ENCODE measurements around the gene TBC1D9.

Gene TBC1D9

DNA sequence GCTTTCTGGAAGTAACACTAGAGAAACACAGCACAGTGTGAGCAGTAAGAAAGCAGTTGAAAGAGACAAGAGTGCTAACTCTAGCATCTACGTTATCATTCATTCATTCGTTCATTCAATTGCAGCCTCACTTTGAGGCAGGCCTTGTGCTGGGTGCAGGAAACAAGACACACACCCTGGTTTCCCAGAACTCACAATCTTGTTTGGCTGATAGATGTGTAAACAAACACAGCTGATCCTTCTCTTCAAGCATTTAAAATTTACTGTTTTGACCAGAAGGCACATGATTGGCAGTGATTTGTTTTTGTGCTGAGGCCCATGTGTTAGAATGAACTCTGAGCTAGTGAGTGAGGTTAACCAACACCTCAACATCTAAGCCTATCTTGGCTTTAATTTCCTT is 20.4 kb upstream of the TBC1D9 start:
- Histone ChIP-seq H3K4me3 (ENCODE audit: low read length, poor library complexity, severe bottlenecking) (no peak overlapping the region), H4K20me1 (ENCODE audit: insufficient read depth, low read length, poor library complexity, severe bottlenecking) (no peaks in the 10 kb centered on the region), H3K27me3 (ENCODE audit: insufficient read depth, low read length, poor library complexity, severe bottlenecking) (no peaks in the 10 kb centered on the region), H3K9me3 (ENCODE audit: insufficient read depth, low read depth, low read length) (no peaks in the 10 kb centered on the region), H3F3A (ENCODE audit: low read depth) (no peaks in the 10 kb centered on the region; the same call in 1 of the 2 replicates), H3K4me2 (ENCODE audit: low read depth, low read length, poor library complexity, severe bottlenecking) (no peak overlapping the region), H3K9ac (ENCODE audit: low read depth, low read length, poor library complexity, severe bottlenecking) (no peak overlapping the region), H2AFZ (ENCODE audit: low read length) (no peak overlapping the region), H3K36me3 (ENCODE audit: insufficient read depth, low read length) (no peaks in the 10 kb centered on the region), H3K4me1 (ENCODE audit: insufficient read depth, low read length, poor library complexity, severe bottlenecking) (no peaks in the 10 kb centered on the region), H3K9me2 (replicated peaks; ENCODE audit: low read depth, low read length) (no peaks in the 10 kb centered on the region), H3K79me2 (ENCODE audit: insufficient read depth, low read length) (no peaks in the 10 kb centered on the region)
- TF ChIP-seq EZH2phosphoT487 (IDR thresholded peaks at IDR 0.05; ENCODE audit: borderline replicate concordance), result no peak
- TF ChIP-seq, protein P1, sequence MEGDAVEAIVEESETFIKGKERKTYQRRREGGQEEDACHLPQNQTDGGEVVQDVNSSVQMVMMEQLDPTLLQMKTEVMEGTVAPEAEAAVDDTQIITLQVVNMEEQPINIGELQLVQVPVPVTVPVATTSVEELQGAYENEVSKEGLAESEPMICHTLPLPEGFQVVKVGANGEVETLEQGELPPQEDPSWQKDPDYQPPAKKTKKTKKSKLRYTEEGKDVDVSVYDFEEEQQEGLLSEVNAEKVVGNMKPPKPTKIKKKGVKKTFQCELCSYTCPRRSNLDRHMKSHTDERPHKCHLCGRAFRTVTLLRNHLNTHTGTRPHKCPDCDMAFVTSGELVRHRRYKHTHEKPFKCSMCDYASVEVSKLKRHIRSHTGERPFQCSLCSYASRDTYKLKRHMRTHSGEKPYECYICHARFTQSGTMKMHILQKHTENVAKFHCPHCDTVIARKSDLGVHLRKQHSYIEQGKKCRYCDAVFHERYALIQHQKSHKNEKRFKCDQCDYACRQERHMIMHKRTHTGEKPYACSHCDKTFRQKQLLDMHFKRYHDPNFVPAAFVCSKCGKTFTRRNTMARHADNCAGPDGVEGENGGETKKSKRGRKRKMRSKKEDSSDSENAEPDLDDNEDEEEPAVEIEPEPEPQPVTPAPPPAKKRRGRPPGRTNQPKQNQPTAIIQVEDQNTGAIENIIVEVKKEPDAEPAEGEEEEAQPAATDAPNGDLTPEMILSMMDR (conservative IDR thresholded peaks at IDR 0.05; ENCODE audit: low read length), result no peak

DNA sequence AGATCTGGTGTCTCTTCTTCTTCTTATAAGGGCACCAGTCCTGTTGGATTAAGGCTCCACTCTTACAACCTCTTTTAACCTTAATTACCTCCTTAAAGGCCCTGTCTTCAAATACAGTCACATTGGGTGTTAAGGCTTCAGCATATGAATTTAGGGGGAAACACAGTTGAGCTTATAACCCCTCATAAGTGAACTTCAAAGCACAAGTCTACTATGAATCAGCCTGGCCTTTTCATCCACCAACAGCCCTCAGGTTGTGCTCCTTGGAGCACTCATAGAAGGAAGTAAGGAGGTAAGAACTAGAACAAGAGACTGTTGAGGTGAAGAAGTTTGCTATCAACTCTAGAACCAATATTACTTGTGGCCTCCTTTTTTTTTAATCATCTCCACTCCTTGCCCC is 18.8 kb upstream of the TBC1D9 start:
- Histone ChIP-seq H3K4me1 (ENCODE audit: insufficient read depth, low read length, poor library complexity, severe bottlenecking) (no peaks in the 10 kb centered on the region), H2AFZ (ENCODE audit: low read length) (no peak overlapping the region), H4K20me1 (ENCODE audit: insufficient read depth, low read length, poor library complexity, severe bottlenecking) (no peaks in the 10 kb centered on the region), H3F3A (ENCODE audit: low read depth) (no peaks in the 10 kb centered on the region), H3K9me2 (replicated peaks; ENCODE audit: low read depth, low read length) (no peaks in the 10 kb centered on the region), H3K79me2 (ENCODE audit: insufficient read depth, low read length) (no peaks in the 10 kb centered on the region), H3K4me2 (ENCODE audit: low read depth, low read length, poor library complexity, severe bottlenecking) (no peak overlapping the region), H3K9ac (ENCODE audit: low read depth, low read length, poor library complexity, severe bottlenecking) (no peak overlapping the region), H3K9me3 (ENCODE audit: insufficient read depth, low read depth, low read length) (no peaks in the 10 kb centered on the region), H3K36me3 (ENCODE audit: insufficient read depth, low read length) (no peaks in the 10 kb centered on the region), H3K27me3 (ENCODE audit: insufficient read depth, low read length, poor library complexity, severe bottlenecking) (no peaks in the 10 kb centered on the region), H3K4me3 (ENCODE audit: low read length, poor library complexity, severe bottlenecking) (no peak overlapping the region)
- TF ChIP-seq EZH2phosphoT487 (IDR thresholded peaks at IDR 0.05; ENCODE audit: borderline replicate concordance), result no peak
- TF ChIP-seq, protein P1 (conservative IDR thresholded peaks at IDR 0.05; ENCODE audit: low read length), result no peak

DNA sequence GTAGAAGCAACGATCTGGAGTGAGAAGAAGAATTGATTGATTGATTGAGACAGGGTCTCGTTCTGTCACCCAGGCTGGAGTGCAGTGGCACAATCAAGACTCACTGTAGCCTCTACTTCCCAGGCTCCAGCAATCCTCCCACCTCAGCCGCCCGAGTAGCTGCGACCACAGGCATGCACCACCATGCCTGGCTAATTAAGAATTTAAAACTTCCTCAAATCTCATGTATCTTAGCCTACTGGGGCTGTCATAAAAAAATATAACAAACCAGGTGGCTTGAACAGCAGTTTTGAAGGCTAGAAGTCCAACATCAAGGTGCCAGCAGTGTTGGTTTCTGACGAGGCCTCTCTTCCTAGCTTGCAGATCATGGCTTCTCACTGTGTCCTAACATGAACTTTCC is 18.3 kb upstream of the TBC1D9 start:
- no peak overlapping the region for H3K4me3 ChIP-seq (ENCODE audit: low read length, poor library complexity, severe bottlenecking)
- H3K36me3 ChIP-seq (ENCODE audit: insufficient read depth, low read length), result no peaks in the 10 kb centered on the region
- H3K4me2 ChIP-seq (ENCODE audit: low read depth, low read length, poor library complexity, severe bottlenecking), result no peak overlapping the region
- TF ChIP-seq, protein P1 (conservative IDR thresholded peaks at IDR 0.05; ENCODE audit: low read length), result no peak
- no peak for TF ChIP-seq EZH2phosphoT487 (IDR thresholded peaks at IDR 0.05; ENCODE audit: borderline replicate concordance)
- no peaks in the 10 kb centered on the region for H3K27me3 ChIP-seq (ENCODE audit: insufficient read depth, low read length, poor library complexity, severe bottlenecking)
- H4K20me1 ChIP-seq (ENCODE audit: insufficient read depth, low read length, poor library complexity, severe bottlenecking), result no peaks in the 10 kb centered on the region
- H3K79me2 ChIP-seq (ENCODE audit: insufficient read depth, low read length), result no peaks in the 10 kb centered on the region
- H2AFZ ChIP-seq (ENCODE audit: low read length), result no peak overlapping the region
- no peaks in the 10 kb centered on the region for H3F3A ChIP-seq (ENCODE audit: low read depth)
- no peak overlapping the region for H3K9ac ChIP-seq (ENCODE audit: low read depth, low read length, poor library complexity, severe bottlenecking)
- no peaks in the 10 kb centered on the region for H3K9me3 ChIP-seq (ENCODE audit: insufficient read depth, low read depth, low read length)
- no peaks in the 10 kb centered on the region for H3K4me1 ChIP-seq (ENCODE audit: insufficient read depth, low read length, poor library complexity, severe bottlenecking)
- H3K9me2 ChIP-seq (replicated peaks; ENCODE audit: low read depth, low read length), result no peaks in the 10 kb centered on the region

All from Loucy (cell line).